CD4-positive, alpha-beta T cell (primary cell): ENCODE results near the gene RPL15. TPM values are rescaled to one million over a fixed set of nuclear protein-coding genes. Genes with fewer than 3 reads are reported as not detected.

Source experiments
- ATAC-seq: fragments of 200-7000 bp; cut with Tn5 transposase; one replicate; pipeline ENCODE4 v1.10.0; 2022; ENCODE audit warnings: mild to moderate bottlenecking; ENCODE audit not compliant: poor library complexity
- CTCF ChIA-PET: fragments of 350-600 bp; sonication (Branson Sonifier 250); formaldehyde crosslinking; loops from one replicate; lab custom pipeline; 2021; ENCODE audit warnings: antibody characterized with exemption, inconsistent platforms; lab: Charles Lee
- POLR2A ChIA-PET: fragments of 350-600 bp; sonication (Branson Sonifier 250); formaldehyde crosslinking; loops from one replicate; lab custom pipeline; 2021; ENCODE audit warnings: antibody characterized with exemption, inconsistent platforms; lab: Charles Lee
- DNase-seq, 14 experiments: peaks; one replicate each; pipeline ENCODE4 v3.0.0-alpha.2; 2013 to 2020; ENCODE audit warnings: mixed read lengths in 2 of 14
- H3K27ac ChIP-seq, 2 donors: one replicate each; pipeline versions ENCODE4 v1.5.1 to v1.7.0; 2013; ENCODE audit warnings: low read length in 2 of 2, low read depth in 1 of 2, mild to moderate bottlenecking in 1 of 2
- H3K27me3 ChIP-seq, 2 experiments: 1 replicate in 1 of 2; 2 replicates in 1 of 2; pipeline versions ENCODE4 v1.6.1 to v1.7.0; 2013; ENCODE audit warnings: low read length in 2 of 2, control low read depth in 1 of 2, mild to moderate bottlenecking in 1 of 2, moderate library complexity in 1 of 2; ENCODE audit not compliant: insufficient read depth in 2 of 2, control insufficient read depth in 1 of 2
- H3K36me3 ChIP-seq: one replicate; pipeline ENCODE4 v1.6.1; 2013; ENCODE audit warnings: low read length, control low read depth; ENCODE audit not compliant: insufficient read depth
- H3K4me1 ChIP-seq: one replicate; pipeline ENCODE4 v1.6.1; 2013; ENCODE audit warnings: low read length, control low read depth; ENCODE audit not compliant: insufficient read depth
- H3K4me3 ChIP-seq: one replicate; pipeline ENCODE4 v1.5.1; 2013; ENCODE audit warnings: mild to moderate bottlenecking, low read length, moderate library complexity
- H3K9me3 ChIP-seq, 2 experiments: 1 replicate in 1 of 2; 2 replicates in 1 of 2; pipeline versions ENCODE4 v1.6.1 to v1.7.0; 2013; ENCODE audit warnings: low read length in 2 of 2, mild to moderate bottlenecking in 2 of 2, control low read depth in 1 of 2, moderate library complexity in 1 of 2; ENCODE audit not compliant: control insufficient read depth in 1 of 2, insufficient read depth in 1 of 2
- H3K27ac Mint-ChIP-seq: one replicate; pipeline ENCODE4 v1.8.0; 2020; ENCODE audit warnings: mixed read lengths
- H3K27me3 Mint-ChIP-seq: one replicate; pipeline ENCODE4 v1.8.0; 2021; ENCODE audit warnings: mixed read lengths
- H3K36me3 Mint-ChIP-seq: one replicate; pipeline ENCODE4 v1.8.0; 2021; ENCODE audit warnings: low read depth, mixed read lengths
- H3K4me1 Mint-ChIP-seq: one replicate; pipeline ENCODE4 v1.8.0; 2021; ENCODE audit warnings: low read depth, mixed read lengths
- H3K4me3 Mint-ChIP-seq: one replicate; pipeline ENCODE4 v1.8.0; 2020; ENCODE audit warnings: mild to moderate bottlenecking, mixed read lengths
- H3K9me3 Mint-ChIP-seq: one replicate; pipeline ENCODE4 v1.8.0; 2020; ENCODE audit warnings: mixed read lengths
- CTCF ChIP-seq: fragments of 200-600 bp; IDR thresholded peaks from one replicate; pipeline ENCODE4 v1.8.0; 2022; ENCODE audit warnings: antibody characterized with exemption, mild to moderate bottlenecking
- intact Hi-C, 2 experiments: fragments of 100-400 bp; cut with DNase I in 1 of 2; cut with micrococcal nuclease in 1 of 2; formaldehyde crosslinking; loops; one replicate each; pipeline versions ENCODE4 v1.15.1 to v1.9.0; 2023 to 2025; cut with DNase I, micrococcal nuclease
- total RNA-seq, 174 experiments: library from RNA in 2 of 174; stranded (reverse) in 2 of 174; gene quantifications; one replicate each; pipeline ENCODE4 v1.2.3 and lab custom pipeline; 2021 to 2026

Gene RPL15
- total RNA-seq, 2 experiments from 2014 or later: 2,331 to 2,343 TPM

- H3K27ac ChIP-seq: no peak overlapping the region
- no peaks in the 10 kb centered on the region for H3K36me3 ChIP-seq
- intact Hi-C loops: no loop called here
- H3K27me3 Mint-ChIP-seq: no peaks in the 10 kb centered on the region
- ATAC-seq (no peak), DNase-seq (no peak)
- H3K36me3 Mint-ChIP-seq: no peaks in the 10 kb centered on the region
- no peaks in the 10 kb centered on the region for H3K4me1 Mint-ChIP-seq
- no peaks in the 10 kb centered on the region for H3K27me3 ChIP-seq
- TF ChIP-seq CTCF: no peak
- no peaks in the 10 kb centered on the region for H3K9me3 ChIP-seq
- ChIA-PET POLR2A (interaction anchor here (2.6 kb wide), 1 partner anchor 12 kb away, joined by 16 read pairs; the partner anchor contains the start of genes NKIRAS1 and RPL15), CTCF (no interaction called here)
- H3K4me1 ChIP-seq: no peaks in the 10 kb centered on the region
- no peak overlapping the region for H3K27ac Mint-ChIP-seq
- no peak overlapping the region for H3K4me3 Mint-ChIP-seq
- H3K9me3 Mint-ChIP-seq: no peaks in the 10 kb centered on the region
- H3K4me3 ChIP-seq: no peak overlapping the region
Observed at GRCh38 chr3:23928524-23928923, 11.6 kb downstream of the RPL15 start.

GRCh38 chr3:23931597-23931996 lies 14.7 kb downstream of the RPL15 start:
- no peak overlapping the region for H3K4me3 ChIP-seq
- no peaks in the 10 kb centered on the region for H3K36me3 ChIP-seq
- no peak for DNase-seq
- Mint-ChIP-seq H3K27ac (no peak overlapping the region), H3K9me3 (no peaks in the 10 kb centered on the region), H3K4me1 (no peaks in the 10 kb centered on the region), H3K4me3 (no peak overlapping the region), H3K27me3 (no peaks in the 10 kb centered on the region), H3K36me3 (no peaks in the 10 kb centered on the region)
- H3K27ac ChIP-seq: no peak overlapping the region
- CTCF ChIA-PET: no interaction called here
- no peaks in the 10 kb centered on the region for H3K27me3 ChIP-seq
- no peak for ATAC-seq
- POLR2A ChIA-PET: no interaction called here
- no peak for TF ChIP-seq CTCF
- intact Hi-C loops: no loop called here
- no peaks in the 10 kb centered on the region for H3K4me1 ChIP-seq
- H3K9me3 ChIP-seq: no peaks in the 10 kb centered on the region

- intact Hi-C loops: no loop called here
- CTCF ChIA-PET: interaction anchor here (0.7 kb wide), 1 partner anchor 8 kb away, joined by 3 read pairs; no protein-coding TSS in a partner anchor
Observed at GRCh38 chr3:23932571-23932970, 15.6 kb downstream of the RPL15 start.

More at GRCh38 chr3:23932571-23932970, 15.6 kb downstream of the RPL15 start:
- POLR2A ChIA-PET: no interaction called here
- Histone ChIP-seq H3K4me3 (no peak overlapping the region), H3K9me3 (no peaks in the 10 kb centered on the region), H3K36me3 (no peaks in the 10 kb centered on the region), H3K4me1 (no peaks in the 10 kb centered on the region), H3K27me3 (no peaks in the 10 kb centered on the region), H3K27ac (no peak overlapping the region)
- H3K36me3 Mint-ChIP-seq: no peaks in the 10 kb centered on the region
- H3K4me3 Mint-ChIP-seq: no peak overlapping the region
- H3K27me3 Mint-ChIP-seq: no peaks in the 10 kb centered on the region
- no peak overlapping the region for H3K27ac Mint-ChIP-seq
- H3K4me1 Mint-ChIP-seq: no peaks in the 10 kb centered on the region
- ATAC-seq (no peak), DNase-seq (no peak)
- TF ChIP-seq CTCF: no peak
- no peaks in the 10 kb centered on the region for H3K9me3 Mint-ChIP-seq
